CD4-positive, alpha-beta T cell treated with Interleukin-4 for 4 hours (primary cell): ENCODE measurements around the gene LRRC43.
"Not testable (repeated sequence)": the region's sequence is repeated elsewhere in the genome, so short reads cannot be mapped to it uniquely, and the experiment has no call there.

Experiments
- DNase-seq: peaks from one replicate; pipeline ENCODE4 v3.0.0-alpha.2; 2020

LRRC43 gene

DNA sequence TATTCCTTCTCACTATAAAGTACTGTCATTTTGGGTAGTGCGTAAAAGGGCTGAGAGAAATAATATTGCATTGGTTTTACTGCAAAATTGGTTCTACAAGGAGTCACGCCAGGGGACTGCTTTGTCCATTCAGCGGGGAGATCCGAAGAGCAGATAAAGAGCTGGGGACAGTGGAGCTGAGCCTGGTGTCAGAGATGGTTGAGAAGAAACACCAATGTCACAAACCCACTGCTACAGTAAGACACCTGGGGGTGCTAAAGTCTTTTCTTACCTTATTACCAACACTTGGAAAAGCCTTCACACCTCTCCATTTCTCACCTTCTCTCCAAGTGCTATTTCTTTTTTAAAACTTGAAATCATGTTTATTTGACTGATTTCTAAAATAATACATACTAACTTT, 23.0 kb upstream of the LRRC43 start:
- DNase-seq = no peak

DNA sequence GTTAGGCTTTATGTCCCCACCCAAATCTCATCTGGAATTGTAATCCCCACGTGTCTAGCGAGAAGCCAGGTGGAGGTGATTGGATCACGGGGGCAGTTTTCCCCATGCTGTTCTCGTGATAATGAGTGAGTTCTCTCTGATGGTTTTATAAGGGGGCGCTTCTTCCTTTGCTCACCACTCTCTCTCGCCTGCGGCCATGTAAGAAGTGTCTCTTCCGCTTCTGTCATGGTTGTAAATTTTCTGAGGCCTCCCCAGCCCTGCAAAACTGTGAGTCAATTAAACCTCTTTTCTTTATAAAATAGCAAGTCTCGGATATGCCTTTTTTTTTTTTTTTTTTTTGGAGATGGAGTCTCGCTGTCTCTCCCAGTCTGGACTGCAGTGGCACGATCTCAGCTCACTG, 22.2 kb upstream of the LRRC43 start:
- no peak for DNase-seq

DNA sequence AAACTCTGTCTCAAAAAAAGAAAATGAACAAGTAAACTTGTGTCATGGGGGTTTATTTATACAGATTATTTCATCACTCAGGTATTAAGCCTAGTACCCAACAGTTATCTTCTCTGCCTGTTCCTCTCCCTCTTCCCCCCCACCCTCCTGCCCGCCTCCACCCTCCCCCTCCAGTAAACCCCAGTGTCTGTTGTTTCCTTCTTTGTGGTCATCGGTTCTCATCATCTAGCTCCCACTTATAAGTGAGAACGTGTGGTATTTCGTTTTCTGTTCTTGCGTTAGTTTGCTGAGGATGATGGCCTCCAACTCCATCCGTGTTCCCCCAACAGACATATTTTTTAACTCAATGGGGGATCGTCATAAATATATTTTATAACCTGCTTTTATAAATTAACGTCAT, 21.2 kb upstream of the LRRC43 start:
- peak; percentile 42 for DNase-seq

DNA sequence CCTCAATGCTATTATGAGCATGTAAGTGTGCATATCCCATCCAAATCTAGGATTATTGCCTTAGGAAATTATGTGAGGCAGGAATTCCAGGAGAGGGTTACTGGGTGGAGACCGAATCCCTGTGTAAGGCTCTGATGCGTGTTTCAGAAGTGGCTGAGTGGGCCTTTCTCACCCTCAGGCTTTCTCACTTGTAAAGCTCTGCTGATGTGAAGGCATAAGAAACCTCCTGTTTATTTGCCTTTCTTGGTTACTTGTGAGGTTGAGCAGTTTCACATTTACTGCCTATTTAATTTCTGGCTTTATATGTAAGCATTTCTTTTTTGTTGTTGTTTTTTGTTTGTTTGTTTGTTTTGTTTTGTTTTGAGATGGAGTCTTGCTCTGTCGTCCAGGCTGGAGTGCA, 19.9 kb upstream of the LRRC43 start:
- DNase-seq = no peak

DNA sequence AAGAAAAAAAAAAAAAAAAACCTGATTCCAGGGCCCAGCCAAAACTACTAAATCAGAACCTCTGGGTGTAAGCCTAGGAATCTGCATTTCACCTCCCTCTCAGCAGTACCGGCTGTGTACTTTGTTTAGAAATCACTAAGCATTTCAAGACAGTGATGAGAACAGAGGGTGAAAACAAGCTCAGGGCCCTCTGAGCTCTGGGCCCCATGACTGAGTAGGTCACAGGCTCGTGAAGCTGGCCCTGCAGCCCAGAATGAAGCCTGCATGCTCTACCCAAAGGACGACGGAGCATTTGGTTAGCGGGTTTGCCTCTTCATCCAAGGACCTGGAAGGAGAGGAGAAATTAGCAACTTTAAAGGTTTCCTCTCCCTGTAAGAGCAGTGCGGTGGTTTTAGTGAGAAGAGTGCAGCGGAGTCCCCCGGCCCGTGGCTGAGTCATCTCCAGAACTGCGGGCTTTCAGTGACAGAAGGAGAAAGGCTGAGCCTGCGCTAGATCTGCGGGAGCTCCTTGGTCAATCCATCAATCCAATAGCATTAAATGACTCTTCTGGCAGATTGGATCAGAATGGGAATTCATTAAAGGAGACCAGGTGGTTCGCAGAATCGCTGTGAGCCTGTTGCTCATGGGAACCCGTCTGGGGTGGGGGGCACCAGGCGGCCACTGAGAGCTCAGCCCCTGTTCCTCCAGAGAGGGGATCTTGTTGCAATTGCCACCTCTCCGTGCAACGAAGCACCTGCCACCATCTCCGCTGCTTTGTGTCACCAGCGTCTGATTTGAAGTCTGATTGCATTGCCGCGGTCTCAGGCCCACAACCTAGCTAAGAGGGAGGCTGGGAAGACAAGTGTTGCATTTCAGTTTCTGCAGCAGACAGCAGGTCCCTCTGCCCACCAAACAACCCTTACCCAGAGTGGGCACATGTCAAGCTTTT, 16.2 kb upstream of the LRRC43 start:
- DNase-seq = peak; percentile 48

DNA sequence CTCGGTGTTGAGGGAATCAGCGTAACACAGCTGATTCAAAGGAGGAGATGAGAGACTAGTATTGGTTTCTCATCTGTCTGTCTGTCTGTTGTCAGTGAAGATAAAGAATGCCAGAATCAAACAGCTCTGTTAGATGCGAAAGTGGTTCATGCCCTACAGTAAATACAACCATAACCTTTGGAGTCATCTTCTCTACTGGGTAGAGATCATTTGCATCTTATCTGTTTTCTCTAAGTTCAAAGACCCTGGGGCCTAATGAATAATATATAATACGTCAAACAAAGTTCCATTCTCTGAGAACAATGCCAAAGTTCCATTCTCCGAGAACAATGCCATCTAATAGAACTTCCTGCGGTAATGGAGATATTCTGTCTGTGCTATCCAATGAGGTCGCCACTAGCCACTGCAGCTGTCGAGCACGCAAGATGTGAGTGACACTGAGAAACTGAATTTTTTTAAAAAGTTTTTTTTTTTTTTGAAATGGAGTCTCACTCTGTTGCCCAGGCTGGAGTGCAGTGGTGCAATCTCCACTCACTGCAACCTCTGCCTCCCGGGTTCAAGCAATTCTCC, 15.5 kb upstream of the LRRC43 start:
- no peak for DNase-seq

DNA sequence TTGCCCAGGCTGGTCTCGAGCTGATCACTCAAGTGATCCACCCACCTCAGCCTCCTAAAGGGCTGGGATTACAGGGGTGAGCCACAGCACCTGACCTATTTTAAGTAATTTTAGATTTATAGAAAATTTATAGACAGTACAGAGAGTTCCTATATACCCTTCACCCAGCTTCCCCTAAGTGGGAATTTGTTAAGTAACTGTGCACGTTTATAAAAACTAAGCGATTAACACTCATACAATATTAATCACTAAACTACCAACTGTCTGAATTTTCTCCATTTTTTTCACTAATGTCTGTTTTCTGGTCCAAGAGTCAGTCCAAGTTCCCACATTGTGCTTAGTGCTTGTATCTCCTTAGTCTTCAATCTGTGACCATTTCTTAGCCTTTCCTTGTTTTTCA, 14.4 kb upstream of the LRRC43 start:
- DNase-seq = no peak

DNA sequence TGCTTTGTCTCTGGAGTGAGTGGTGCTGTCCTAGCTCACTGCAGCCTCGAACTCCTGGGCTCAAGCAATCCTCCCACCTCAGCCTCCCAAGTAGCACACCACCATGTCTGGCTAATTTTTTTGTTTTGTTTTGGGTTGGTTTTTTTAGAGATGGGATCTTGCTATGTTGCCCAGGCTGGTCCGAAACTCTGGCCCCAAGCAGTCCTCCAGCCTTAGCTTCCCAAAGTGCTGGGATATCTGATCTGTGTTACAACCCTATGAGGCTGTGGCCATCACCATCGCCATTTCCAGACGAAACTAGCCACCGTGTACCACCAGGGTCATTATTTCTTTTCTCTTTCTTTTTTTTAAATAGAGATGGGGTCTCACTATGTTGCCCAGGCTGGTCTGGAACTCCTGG, 11.5 kb upstream of the LRRC43 start:
- no peak for DNase-seq

DNA sequence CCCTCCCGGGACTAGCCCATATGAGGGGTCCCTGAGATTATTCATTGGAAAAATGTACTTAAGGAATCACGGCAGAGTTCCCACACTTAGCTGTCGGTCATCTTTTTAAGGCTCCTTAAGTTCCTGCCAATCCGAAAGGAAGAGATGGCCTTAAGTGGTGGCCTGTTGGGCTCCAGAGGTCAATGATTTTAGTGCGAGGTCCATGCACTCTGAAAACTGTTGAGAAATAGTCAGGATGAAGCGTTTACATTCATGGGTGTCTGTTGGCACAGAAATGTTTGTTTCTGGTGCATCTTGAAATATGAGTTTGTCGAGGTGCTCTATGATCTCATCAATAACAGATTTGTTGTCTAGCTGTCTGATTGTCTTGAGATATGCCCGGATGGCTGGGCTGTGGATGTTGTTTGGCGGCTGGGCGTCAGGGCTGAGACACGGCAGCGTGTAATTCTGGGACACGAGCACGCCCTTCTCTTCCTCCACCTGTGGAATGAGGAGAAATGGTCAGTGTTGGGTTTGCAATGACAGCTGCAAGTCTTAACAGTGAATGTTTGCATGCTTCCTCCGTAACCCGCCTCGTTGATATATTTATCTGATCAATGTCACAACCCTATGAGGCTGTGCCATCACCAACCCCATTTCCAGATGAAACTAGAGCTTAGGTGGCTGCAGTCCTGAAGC, 10.5 kb upstream of the LRRC43 start:
- no peak for DNase-seq

DNA sequence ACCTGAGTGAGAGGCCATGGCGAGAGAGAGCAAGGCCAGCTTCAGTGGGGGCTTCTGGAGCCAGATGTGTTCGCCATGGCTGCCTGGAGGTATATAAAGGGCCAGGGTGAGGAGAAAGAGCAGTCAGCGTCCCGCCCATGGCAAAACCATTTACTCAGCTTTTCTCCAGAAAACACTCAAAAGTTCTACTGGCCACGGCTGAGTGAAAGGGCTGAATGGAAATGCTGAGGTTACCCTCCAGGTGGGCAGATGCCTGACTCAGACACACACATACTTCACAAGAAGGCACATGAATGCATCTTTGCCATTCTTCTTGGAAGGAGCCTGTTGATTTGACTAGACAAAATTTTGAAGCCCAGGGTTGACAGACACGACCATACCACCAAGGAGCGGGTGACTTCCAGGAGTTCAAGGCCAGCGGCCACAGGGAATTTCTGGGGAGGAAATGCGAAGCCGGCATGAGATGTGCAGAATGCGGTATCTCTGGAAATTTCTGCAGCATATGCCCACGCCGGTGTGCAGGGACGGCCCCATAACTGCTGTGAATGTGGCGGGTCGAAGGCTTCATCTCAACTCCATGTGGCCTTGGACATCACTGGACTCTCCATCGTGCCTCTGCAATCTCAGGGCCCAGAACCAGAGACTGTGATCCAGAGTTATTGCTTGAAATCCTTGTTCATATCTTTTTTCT, 8.6 kb upstream of the LRRC43 start, which contains the start of gene IL31:
TSS of gene IL31 (minus strand) at position 67 of the 691 bp plus-strand sequence. CDS start at position 18, 49 bp downstream.
- no peak for DNase-seq

DNA sequence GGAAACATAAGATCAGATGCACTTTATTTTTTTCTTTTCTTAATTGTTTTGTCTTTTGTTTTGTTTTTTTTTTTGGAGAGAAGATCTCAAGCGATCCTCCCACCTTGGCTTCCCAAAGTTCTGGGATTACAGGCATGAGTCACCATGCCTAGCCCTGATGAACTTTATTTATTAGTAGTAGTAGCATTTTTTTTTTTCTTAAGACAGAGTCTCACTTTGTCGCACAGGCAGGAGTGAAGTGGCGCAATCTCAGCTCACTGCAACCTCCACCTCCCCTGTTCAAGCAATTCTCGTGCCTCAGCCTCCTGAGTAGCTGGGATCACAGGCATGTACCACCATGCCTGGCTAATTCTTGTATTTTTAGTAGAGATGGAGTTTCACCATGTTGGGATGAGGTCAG, 6.5 kb upstream of the LRRC43 start:
- DNase-seq = not testable (repeated sequence)

DNA sequence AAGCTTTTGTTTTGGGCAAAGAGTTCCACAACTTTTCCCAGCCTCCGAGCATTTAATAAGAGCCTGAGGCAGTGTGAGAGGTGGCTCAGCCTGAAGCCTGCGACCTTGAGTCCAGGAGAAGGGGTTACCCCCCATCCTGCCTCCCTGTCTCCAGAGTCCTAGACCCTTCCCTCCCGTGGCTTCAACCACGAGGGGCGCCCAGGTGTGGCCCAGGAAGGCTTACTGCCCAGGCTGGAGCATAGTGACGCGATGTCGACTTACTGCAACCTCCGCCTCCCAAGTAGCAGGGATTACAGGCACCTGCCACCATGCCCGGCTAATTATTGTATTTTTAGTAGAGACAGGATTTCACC, 641 bp downstream of the LRRC43 start:
- DNase-seq = no peak

DNA sequence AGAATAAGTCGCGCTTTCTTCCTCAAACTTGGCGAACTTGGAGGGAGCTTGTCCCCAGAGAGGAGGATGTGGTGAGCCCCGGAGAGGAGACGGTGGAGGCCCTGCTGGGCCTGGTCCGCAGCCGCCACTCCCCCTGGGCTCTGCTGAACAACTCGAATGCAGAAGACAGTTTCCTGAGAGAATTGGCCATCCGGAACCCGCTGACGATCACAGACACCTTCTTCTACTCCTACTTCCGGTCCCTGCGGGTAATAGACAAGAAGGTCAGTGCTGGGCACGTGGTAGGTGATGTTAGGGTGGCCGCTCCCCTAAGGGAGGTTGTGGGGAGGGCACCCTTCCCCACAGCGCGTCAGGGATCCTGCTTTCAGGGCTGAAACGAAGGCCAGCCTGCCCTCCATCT, 1.6 kb downstream of the LRRC43 start:
- DNase-seq = no peak

DNA sequence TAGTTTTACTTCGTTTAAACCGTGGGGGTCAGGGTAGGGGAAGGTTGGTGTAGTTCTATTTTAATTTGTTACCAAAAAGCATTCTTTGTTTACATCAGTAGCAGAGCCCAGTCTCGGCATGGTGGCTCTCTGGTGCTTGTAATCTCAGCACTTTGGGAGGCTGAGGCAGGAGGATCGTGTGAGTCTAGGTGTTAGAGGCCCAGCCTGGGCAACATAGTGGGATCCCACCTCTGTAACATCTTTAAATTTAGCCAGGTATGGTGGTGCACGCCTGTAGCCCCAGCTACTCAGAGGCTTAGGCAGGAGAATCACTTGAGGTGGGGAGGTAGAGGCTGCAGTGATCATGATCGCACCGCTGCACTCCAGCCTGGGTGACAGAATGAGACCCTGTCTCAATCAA, 2.2 kb downstream of the LRRC43 start:
- DNase-seq = no peak

DNA sequence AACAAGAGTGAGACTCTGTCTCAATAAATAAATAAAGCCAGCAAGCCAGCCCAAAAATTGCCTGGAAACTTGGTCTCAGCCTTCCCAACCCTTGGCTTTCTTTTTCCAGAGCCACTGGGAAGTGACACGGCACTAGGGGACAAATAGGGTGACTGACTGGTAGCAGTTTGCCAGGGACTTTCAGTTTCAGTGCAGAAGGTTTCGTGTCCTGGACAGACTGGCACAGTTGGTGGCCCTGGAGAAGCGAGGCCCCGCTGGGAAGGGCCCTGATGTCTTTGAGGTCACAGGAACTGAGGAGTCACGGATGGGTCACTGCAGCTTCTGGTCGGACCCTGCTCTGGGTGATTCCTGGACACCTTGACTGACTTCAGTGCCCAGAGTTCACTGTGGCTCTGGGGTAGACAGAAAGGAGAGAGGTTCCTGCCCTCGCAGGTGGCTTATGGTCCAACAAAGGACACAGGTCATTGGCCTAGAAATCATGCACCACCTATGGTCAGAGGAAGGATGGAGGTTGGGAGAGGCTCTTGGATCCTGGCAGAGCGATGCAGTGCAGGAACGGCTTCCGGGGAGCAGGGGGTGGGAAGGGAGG, 2.7 kb downstream of the LRRC43 start:
- DNase-seq = no peak

DNA sequence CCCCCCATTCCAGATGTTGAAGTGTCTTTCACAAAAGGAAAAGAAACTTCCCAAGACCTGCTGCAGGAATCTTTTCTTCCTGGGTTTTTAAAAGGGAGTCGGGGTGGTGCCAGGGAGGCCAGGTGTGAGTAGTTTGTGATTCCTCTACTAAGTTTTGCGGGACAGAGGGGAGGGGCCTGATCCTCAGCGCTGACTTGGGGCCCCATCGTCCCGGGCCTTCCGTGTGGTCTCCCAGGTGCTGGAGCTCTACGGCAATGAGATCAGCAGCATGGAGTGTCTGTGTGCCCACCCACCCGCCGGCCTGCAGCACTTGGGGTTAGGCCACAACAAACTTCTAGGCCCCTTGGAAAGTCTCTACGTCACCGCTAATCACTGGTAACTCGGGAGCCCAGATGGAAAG, 4.5 kb downstream of the LRRC43 start:
- DNase-seq = no peak

DNA sequence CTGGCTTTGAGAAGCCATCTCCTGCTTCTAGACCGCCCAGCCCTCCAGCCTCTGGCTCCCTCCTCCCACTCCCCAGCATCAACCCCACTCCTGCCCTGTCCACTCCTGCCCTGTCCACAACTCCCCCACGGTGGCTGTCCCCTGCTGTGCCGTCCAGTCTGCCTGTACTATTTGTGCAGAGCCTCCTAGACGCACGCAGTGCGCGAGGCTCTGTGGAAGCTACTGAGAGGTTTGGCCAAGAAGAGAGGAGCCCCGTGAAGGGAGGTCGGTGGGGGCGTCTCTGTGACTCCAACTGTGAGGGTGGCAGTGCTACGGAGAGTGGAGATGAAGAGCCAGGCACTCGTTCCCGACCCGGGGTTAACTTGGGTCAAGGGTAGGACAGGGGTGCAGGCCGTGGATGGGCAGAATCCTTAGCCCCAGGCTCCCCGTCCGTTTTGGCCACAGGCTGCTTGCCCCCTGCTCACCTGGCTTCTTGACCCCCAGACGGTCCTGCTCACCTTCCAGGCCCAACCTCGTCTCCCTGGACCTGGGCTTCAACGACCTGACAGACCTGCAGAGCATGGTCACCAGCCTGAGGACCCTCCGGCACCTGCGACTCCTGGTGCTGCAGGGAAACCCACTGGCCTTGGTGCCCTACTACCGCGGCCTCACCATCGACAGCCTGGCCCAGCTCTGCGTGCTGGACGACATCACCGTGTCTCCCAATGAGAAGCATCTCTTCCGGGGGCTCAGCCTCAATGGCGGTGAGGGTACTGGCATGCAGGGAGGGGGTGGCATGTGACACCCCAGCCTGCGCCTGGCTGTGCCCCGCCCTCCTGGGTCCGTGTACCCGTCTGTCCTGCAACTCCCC, 6.9 kb downstream of the LRRC43 start:
- no peak for DNase-seq

DNA sequence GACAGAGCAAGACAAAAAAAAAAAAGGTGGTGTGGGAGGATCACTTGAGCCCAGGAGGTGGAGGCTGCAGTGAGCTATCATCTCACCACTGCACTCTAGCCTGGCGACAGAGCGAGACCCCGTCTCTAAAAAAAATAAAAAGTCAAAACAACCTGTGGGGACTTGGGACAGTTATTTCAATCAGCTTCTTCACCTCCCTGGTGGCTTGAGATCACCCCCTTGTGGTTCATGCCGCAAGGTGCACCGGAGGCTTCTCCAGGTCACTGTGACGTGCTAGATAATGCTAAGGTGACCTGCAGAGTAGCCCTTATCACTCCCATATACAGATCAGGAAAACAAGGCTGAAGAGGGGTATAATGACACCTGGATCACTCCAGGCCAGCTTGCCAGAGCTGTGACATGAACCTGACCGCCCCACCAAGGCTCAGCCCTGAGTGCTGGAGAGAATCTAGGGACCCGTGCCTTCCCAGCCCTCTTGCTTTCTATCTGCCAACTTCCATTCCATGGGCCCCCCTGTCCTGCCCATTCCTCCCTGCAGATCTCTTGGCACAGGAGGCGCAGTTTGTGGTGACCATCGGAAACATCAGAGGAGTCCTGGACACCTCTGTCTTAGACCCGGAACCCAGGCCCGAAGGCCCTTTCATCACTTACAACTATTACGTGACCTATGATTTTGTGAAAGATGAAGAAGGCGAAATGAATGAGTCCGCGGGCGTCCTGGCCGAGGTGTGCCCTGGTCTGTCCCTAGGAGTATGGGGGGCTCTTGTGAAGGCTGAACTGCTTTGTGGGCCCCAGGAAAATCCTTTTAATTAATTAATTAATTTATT, 8.1 kb downstream of the LRRC43 start:
- peak; percentile 65 for DNase-seq

DNA sequence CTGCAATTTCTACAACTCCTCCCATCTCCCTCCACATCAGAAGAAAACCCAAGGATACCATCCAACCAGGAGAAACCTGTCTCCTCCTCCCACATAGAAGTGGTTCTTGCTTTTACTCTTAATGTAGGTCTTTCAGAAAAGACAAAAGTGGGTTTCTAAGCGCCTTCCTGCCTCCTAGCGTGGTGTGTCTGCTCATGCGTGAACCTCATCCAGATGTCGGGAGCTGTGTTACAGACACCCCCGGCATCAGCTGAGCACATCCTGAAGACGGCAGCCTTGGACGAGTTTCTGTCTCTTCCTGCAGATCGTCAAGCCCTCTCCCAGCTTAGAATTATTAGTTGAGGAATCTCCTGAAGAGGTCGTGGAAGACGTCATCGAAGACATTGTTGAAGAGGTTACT, 9.5 kb downstream of the LRRC43 start:
- no peak for DNase-seq

DNA sequence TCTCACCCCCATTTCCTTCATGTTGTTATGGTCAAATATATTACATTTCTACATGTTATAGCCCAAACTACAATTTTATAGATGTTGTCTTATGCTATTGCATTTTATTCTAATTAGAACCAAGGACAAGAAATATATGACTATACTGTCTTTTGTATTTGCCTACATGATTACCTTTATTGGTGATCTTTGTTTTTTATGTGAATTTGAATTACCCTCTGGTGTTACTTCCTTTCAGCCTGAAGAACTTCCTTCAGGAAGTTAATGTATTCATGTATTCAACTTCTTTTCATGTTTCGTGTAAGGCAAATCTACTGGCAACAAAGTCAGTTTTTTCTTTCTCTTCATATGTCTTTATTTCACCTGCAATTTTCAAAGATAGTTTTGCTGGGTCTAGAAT, 11.9 kb downstream of the LRRC43 start:
- no peak for DNase-seq

DNA sequence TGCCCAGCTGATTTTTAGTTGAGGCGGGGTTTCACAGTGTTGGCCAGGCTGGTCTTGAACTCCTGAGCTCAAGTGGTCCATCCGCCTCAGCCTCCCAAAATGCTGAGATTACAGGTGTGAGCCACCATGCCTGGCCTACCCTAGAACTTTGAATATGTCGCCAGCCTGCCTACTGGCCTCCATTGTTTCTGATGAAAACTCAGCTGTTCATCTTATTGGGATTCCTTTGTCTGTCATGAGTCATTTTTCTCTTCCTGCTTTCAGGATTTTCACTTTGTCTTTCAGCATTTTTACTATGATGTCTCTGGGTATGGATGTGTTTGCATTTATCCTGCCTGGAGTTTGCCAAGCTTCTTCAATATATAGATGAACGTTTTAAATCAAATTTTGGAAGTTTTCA, 12.5 kb downstream of the LRRC43 start:
- no peak for DNase-seq
